ENCODE data around the gene THBD. TPM values are rescaled to one million over a fixed set of nuclear protein-coding genes. Genes with fewer than 3 reads are reported as not detected.

THBD gene
- total RNA-seq, 1 experiment from 2014 or later: 0.28 TPM

- no peak overlapping the region for H2BK5ac ChIP-seq (ENCODE audit: insufficient read length, low read length)
- no peak overlapping the region for H2AK5ac ChIP-seq (ENCODE audit: insufficient read length, low read length)
- H4K5ac ChIP-seq (ENCODE audit: insufficient read length, low read depth, low read length): no peak overlapping the region
- H2BK120ac ChIP-seq (ENCODE audit: low read depth, low read length, poor library complexity, severe bottlenecking): no peak overlapping the region
- TF ChIP-seq, protein P1, sequence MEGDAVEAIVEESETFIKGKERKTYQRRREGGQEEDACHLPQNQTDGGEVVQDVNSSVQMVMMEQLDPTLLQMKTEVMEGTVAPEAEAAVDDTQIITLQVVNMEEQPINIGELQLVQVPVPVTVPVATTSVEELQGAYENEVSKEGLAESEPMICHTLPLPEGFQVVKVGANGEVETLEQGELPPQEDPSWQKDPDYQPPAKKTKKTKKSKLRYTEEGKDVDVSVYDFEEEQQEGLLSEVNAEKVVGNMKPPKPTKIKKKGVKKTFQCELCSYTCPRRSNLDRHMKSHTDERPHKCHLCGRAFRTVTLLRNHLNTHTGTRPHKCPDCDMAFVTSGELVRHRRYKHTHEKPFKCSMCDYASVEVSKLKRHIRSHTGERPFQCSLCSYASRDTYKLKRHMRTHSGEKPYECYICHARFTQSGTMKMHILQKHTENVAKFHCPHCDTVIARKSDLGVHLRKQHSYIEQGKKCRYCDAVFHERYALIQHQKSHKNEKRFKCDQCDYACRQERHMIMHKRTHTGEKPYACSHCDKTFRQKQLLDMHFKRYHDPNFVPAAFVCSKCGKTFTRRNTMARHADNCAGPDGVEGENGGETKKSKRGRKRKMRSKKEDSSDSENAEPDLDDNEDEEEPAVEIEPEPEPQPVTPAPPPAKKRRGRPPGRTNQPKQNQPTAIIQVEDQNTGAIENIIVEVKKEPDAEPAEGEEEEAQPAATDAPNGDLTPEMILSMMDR (conservative IDR thresholded peaks at IDR 0.05): no peak
- H3K14ac ChIP-seq (ENCODE audit: insufficient read depth, low read length): no peak overlapping the region
- no peak overlapping the region for H2BK12ac ChIP-seq (ENCODE audit: insufficient read length, low read depth, low read length)
- H3K27me3 ChIP-seq (ENCODE audit: insufficient read depth, low read length): no peaks in the 10 kb centered on the region
- no peaks in the 10 kb centered on the region for H4K20me1 ChIP-seq (ENCODE audit: control insufficient read depth, insufficient read depth, insufficient read length)
- H4K8ac ChIP-seq (replicated peaks; ENCODE audit: insufficient read length, low read depth, low read length): no peak overlapping the region
- peaks cover 4% of the 10 kb centered on the region for H3K27me3 Mint-ChIP-seq (ENCODE audit: low read depth)
- H3K23me2 ChIP-seq (ENCODE audit: insufficient read length, low read depth, low read length, poor library complexity, severe bottlenecking): no peaks in the 10 kb centered on the region
- no peak overlapping the region for H3K23ac ChIP-seq (ENCODE audit: insufficient read length, low read depth, low read length)
- H2BK20ac ChIP-seq (ENCODE audit: low read depth, low read length, poor library complexity, severe bottlenecking): no peak overlapping the region
- no peaks in the 10 kb centered on the region for H3K79me2 ChIP-seq (ENCODE audit: insufficient read depth, low read length)
- peaks cover 0 to 2% of the 10 kb centered on the region in 2 experiments; a peak in 3 of 4 replicates for H3K4me1 Mint-ChIP-seq
- no peaks in the 10 kb centered on the region for H3K4me1 ChIP-seq (ENCODE audit: insufficient read depth, low read length)
- H2AFZ ChIP-seq (ENCODE audit: low read length): no peak overlapping the region
- H3K9me3 ChIP-seq (ENCODE audit: control insufficient read depth, low read depth, low read length): peaks cover 9% of the 10 kb centered on the region
- H3K4ac ChIP-seq (ENCODE audit: low read depth, low read length): no peak overlapping the region
- no peak overlapping the region for H2BK15ac ChIP-seq (ENCODE audit: low read depth, low read length)
- H3K4me3 Mint-ChIP-seq: no peak overlapping the region
- H3K27ac Mint-ChIP-seq: no peak overlapping the region
- no peak overlapping the region for H3K9ac ChIP-seq (ENCODE audit: extremely low read depth, insufficient read length, low read length)
- no peak overlapping the region for H3T11ph ChIP-seq (ENCODE audit: low read length)
- peaks cover 0 to 2% (median 0%) of the 10 kb centered on the region in 3 experiments; a peak in 3 of 7 replicates for H3K36me3 Mint-ChIP-seq (ENCODE audit: insufficient read depth in 1 of 3, low read depth in 3 of 3)
- peaks cover 11 to 15% of the 10 kb centered on the region in 2 experiments for H3K9me3 Mint-ChIP-seq
- H3K27ac ChIP-seq (ENCODE audit: insufficient read length, low read depth, low read length): no peak overlapping the region
- no peak for DNase-seq
- H3K56ac ChIP-seq (ENCODE audit: insufficient read length, low read depth, low read length): no peak overlapping the region
- no peak overlapping the region for H3K4me2 ChIP-seq (ENCODE audit: insufficient read depth, insufficient read length, low read length)
- H3K79me1 ChIP-seq (ENCODE audit: insufficient read depth, low read depth, low read length, poor library complexity, severe bottlenecking): no peaks in the 10 kb centered on the region
- no peak overlapping the region for H4K91ac ChIP-seq (ENCODE audit: insufficient read length, low read depth, low read length)
- H3K18ac ChIP-seq (ENCODE audit: insufficient read length, low read depth, low read length): no peak overlapping the region
- no CpG with 5 or more reads among the region's 2 CpGs for WGBS (ENCODE audit: extremely low coverage, insufficient read length, low lambda C conversion rate)
Measured at GRCh38 chr20:22998476-22998875, 51.0 kb downstream of the THBD start.
